Neural progenitor cell (in vitro differentiated cells): ENCODE data around the gene MOB4. TPM values are rescaled to one million over a fixed set of nuclear protein-coding genes. Genes with fewer than 3 reads are reported as not detected.

Source experiments
- DNase-seq: peaks from one replicate; pipeline ENCODE4 v3.0.0-alpha.2; 2016; ENCODE audit warnings: low spot score
- H2AFZ ChIP-seq: fragments of 200-600 bp; sonication (generic); replicated peaks from 2 replicates; pipeline ENCODE4 v1.6.1; 2016; ENCODE audit warnings: antibody characterized with exemption
- H3F3A ChIP-seq: fragments of 200-600 bp; sonication (generic); 2 replicates; pipeline ENCODE4 v1.6.1; 2016; ENCODE audit warnings: antibody characterized with exemption, low read depth
- H3K27ac ChIP-seq: fragments of 200-600 bp; sonication (generic); 2 replicates; pipeline ENCODE4 v1.5.1; 2016; ENCODE audit warnings: mild to moderate bottlenecking
- H3K27me3 ChIP-seq: fragments of 200-600 bp; sonication (generic); 2 replicates; pipeline ENCODE4 v1.6.1; 2016; ENCODE audit warnings: mild to moderate bottlenecking, moderate library complexity
- H3K36me3 ChIP-seq: fragments of 200-600 bp; sonication (generic); 2 replicates; pipeline ENCODE4 v1.5.1; 2016
- H3K4me1 ChIP-seq: fragments of 200-600 bp; sonication (generic); 2 replicates; pipeline ENCODE4 v1.6.1; 2016; ENCODE audit warnings: mixed run types
- H3K4me2 ChIP-seq: fragments of 200-600 bp; sonication (generic); 2 replicates; pipeline ENCODE4 v1.6.1; 2016
- H3K4me3 ChIP-seq: fragments of 200-600 bp; sonication (generic); 2 replicates; pipeline ENCODE4 v1.5.1; 2016
- H3K79me2 ChIP-seq: fragments of 200-600 bp; sonication (generic); 2 replicates; pipeline ENCODE4 v1.6.1; 2016; ENCODE audit warnings: low read depth
- H3K9ac ChIP-seq: fragments of 200-600 bp; sonication (generic); 2 replicates; pipeline ENCODE4 v1.6.1; 2016
- H3K9me3 ChIP-seq: fragments of 200-600 bp; sonication (generic); 2 replicates; pipeline ENCODE4 v1.5.1; 2016; ENCODE audit warnings: low read depth
- H4K20me1 ChIP-seq: fragments of 200-600 bp; sonication (generic); 2 replicates; pipeline ENCODE4 v1.6.1; 2016; ENCODE audit warnings: low read depth
- H3K27ac Mint-ChIP-seq: 3 replicates; pipeline ENCODE4 v1.8.0; 2021; ENCODE audit warnings: mixed read lengths
- H3K27me3 Mint-ChIP-seq: 2 replicates; pipeline ENCODE4 v1.8.0; 2022; ENCODE audit warnings: low read depth, mild to moderate bottlenecking, inconsistent platforms, moderate library complexity, mixed read lengths; ENCODE audit not compliant: insufficient read depth
- H3K36me3 Mint-ChIP-seq: 3 replicates; pipeline ENCODE4 v1.8.0; 2021; ENCODE audit warnings: mixed read lengths
- H3K4me1 Mint-ChIP-seq: 3 replicates; pipeline ENCODE4 v1.8.0; 2021; ENCODE audit warnings: mixed read lengths
- H3K4me3 Mint-ChIP-seq: 3 replicates; pipeline ENCODE4 v1.8.0; 2021; ENCODE audit warnings: mild to moderate bottlenecking, moderate library complexity, mixed read lengths
- H3K9me3 Mint-ChIP-seq: 3 replicates; pipeline ENCODE4 v1.8.0; 2020; ENCODE audit warnings: mixed read lengths
- CTCF ChIP-seq: fragments of 200-600 bp; sonication (generic); IDR thresholded peaks from 2 replicates; pipeline ENCODE4 v1.5.1; 2017; ENCODE audit warnings: antibody characterized with exemption, mild to moderate bottlenecking
- EZH2 ChIP-seq: fragments of 200-600 bp; sonication (generic); IDR thresholded peaks from 2 replicates; pipeline ENCODE4 v1.6.1; 2017; ENCODE audit warnings: antibody characterized with exemption, mild to moderate bottlenecking, moderate library complexity
- EZH2phosphoT487 ChIP-seq: fragments of 200-600 bp; sonication (generic); IDR thresholded peaks from 2 replicates; pipeline ENCODE4 v1.6.1; 2017; ENCODE audit warnings: antibody characterized with exemption
- total RNA-seq: library from RNA; depleted of rRNA; stranded (reverse); fragments of >200 nt; gene quantifications from 2 replicates; pipeline ENCODE4 v1.2.3, GENCODE V29; 2015; ENCODE audit warnings: low replicate concordance

MOB4 gene
- total RNA-seq, 1 donor from 2014 or later = 76.7 TPM

GRCh38 chr2:197555467-197555866, 39.6 kb downstream of the MOB4 start:
- Histone ChIP-seq H3K4me1 (no peaks in the 10 kb centered on the region), H3K27me3 (no peaks in the 10 kb centered on the region), H3K36me3 (peaks cover 10% of the 10 kb centered on the region), H3K9me3 (no peaks in the 10 kb centered on the region), H3K4me3 (no peak overlapping the region), H3K27ac (no peak overlapping the region), H3K9ac (no peak overlapping the region), H3K79me2 (no peaks in the 10 kb centered on the region), H4K20me1 (no peaks in the 10 kb centered on the region), H3K4me2 (no peak overlapping the region), H2AFZ (no peak overlapping the region), H3F3A (peaks cover 4% of the 10 kb centered on the region)
- H3K4me3 Mint-ChIP-seq = no peak overlapping the region
- H3K36me3 Mint-ChIP-seq = peaks cover 12% of the 10 kb centered on the region
- H3K27ac Mint-ChIP-seq = no peak overlapping the region
- H3K4me1 Mint-ChIP-seq = no peaks in the 10 kb centered on the region
- no peaks in the 10 kb centered on the region for H3K27me3 Mint-ChIP-seq
- TF ChIP-seq EZH2 (no peak), CTCF (no peak), EZH2phosphoT487 (no peak)
- DNase-seq = no peak
- no peaks in the 10 kb centered on the region for H3K9me3 Mint-ChIP-seq

- Histone ChIP-seq H3K9me3 (no peaks in the 10 kb centered on the region), H3K27ac (no peak overlapping the region), H3K4me2 (no peak overlapping the region), H2AFZ (no peak overlapping the region), H3K9ac (no peak overlapping the region), H3K36me3 (peaks cover 3% of the 10 kb centered on the region), H3K79me2 (no peaks in the 10 kb centered on the region), H3K4me3 (no peak overlapping the region), H3K27me3 (no peaks in the 10 kb centered on the region), H4K20me1 (no peaks in the 10 kb centered on the region), H3F3A (peaks cover 3% of the 10 kb centered on the region), H3K4me1 (no peaks in the 10 kb centered on the region)
- no peaks in the 10 kb centered on the region for H3K27me3 Mint-ChIP-seq
- DNase-seq = no peak
- no peaks in the 10 kb centered on the region for H3K4me1 Mint-ChIP-seq
- TF ChIP-seq CTCF = no peak
- TF ChIP-seq EZH2 = no peak
- TF ChIP-seq EZH2phosphoT487 = no peak
- peak overlapping the region; percentile 30 for H3K27ac Mint-ChIP-seq
- H3K9me3 Mint-ChIP-seq = no peaks in the 10 kb centered on the region
- no peak overlapping the region for H3K4me3 Mint-ChIP-seq
- H3K36me3 Mint-ChIP-seq = peaks cover 16% of the 10 kb centered on the region
These were observed 40.6 kb downstream of the MOB4 start for GRCh38 chr2:197556456-197556855.

GRCh38 chr2:197558393-197558792, 42.5 kb downstream of the MOB4 start:
- H4K20me1 ChIP-seq = no peaks in the 10 kb centered on the region
- no peak overlapping the region for H3K4me3 ChIP-seq
- no peaks in the 10 kb centered on the region for H3F3A ChIP-seq
- TF ChIP-seq CTCF (no peak), EZH2 (no peak), EZH2phosphoT487 (no peak)
- no peak overlapping the region for H2AFZ ChIP-seq
- Mint-ChIP-seq H3K27ac (no peak overlapping the region), H3K9me3 (peaks cover 3% of the 10 kb centered on the region), H3K4me1 (no peaks in the 10 kb centered on the region), H3K4me3 (no peak overlapping the region), H3K36me3 (peaks cover 21% of the 10 kb centered on the region), H3K27me3 (no peaks in the 10 kb centered on the region)
- no peaks in the 10 kb centered on the region for H3K9me3 ChIP-seq
- no peaks in the 10 kb centered on the region for H3K4me1 ChIP-seq
- H3K79me2 ChIP-seq = no peaks in the 10 kb centered on the region
- no peak overlapping the region for H3K4me2 ChIP-seq
- no peak overlapping the region for H3K27ac ChIP-seq
- H3K27me3 ChIP-seq = no peaks in the 10 kb centered on the region
- no peaks in the 10 kb centered on the region for H3K36me3 ChIP-seq
- H3K9ac ChIP-seq = no peak overlapping the region
- DNase-seq = no peak
